ENCODE measurements around the gene THSD7B.

The THSD7B gene

GRCh38 chr2:137420744-137421143 lies 655.4 kb downstream of the THSD7B start:
- Mint-ChIP-seq H3K9me3 (peaks cover 6% of the 10 kb centered on the region), H3K27me3 (ENCODE audit: low read depth) (no peaks in the 10 kb centered on the region), H3K36me3 (ENCODE audit: low read depth) (no peaks in the 10 kb centered on the region), H3K4me1 (no peaks in the 10 kb centered on the region), H3K27ac (no peak overlapping the region), H3K4me3 (no peak overlapping the region)
- TF ChIP-seq CTCF (IDR thresholded peaks at IDR 0.05; ENCODE audit: unreplicated experiment in 3 of 3) = no peak

GRCh38 chr2:137435162-137435561 lies 669.8 kb downstream of the THSD7B start:
- TF ChIP-seq CTCF (IDR thresholded peaks at IDR 0.05; ENCODE audit: unreplicated experiment in 3 of 3) = no peak
- Mint-ChIP-seq H3K27ac (no peak overlapping the region), H3K4me1 (no peaks in the 10 kb centered on the region), H3K4me3 (no peak overlapping the region), H3K27me3 (ENCODE audit: low read depth) (no peaks in the 10 kb centered on the region), H3K9me3 (no peaks in the 10 kb centered on the region), H3K36me3 (ENCODE audit: low read depth) (no peaks in the 10 kb centered on the region)

- Mint-ChIP-seq H3K4me1 (no peaks in the 10 kb centered on the region), H3K27me3 (ENCODE audit: low read depth) (no peaks in the 10 kb centered on the region), H3K36me3 (ENCODE audit: low read depth) (no peaks in the 10 kb centered on the region), H3K27ac (no peak overlapping the region), H3K9me3 (no peaks in the 10 kb centered on the region), H3K4me3 (no peak overlapping the region)
- TF ChIP-seq CTCF (IDR thresholded peaks at IDR 0.05; ENCODE audit: unreplicated experiment in 3 of 3) = no peak
Observed at GRCh38 chr2:137437386-137437785, 672.0 kb downstream of the THSD7B start.

- H3K27ac Mint-ChIP-seq = no peak overlapping the region
- no peak for TF ChIP-seq CTCF (IDR thresholded peaks at IDR 0.05; ENCODE audit: unreplicated experiment in 3 of 3)
- no peaks in the 10 kb centered on the region for H3K4me1 Mint-ChIP-seq
- no peaks in the 10 kb centered on the region for H3K36me3 Mint-ChIP-seq (ENCODE audit: low read depth)
- no peak overlapping the region for H3K4me3 Mint-ChIP-seq
- H3K27me3 Mint-ChIP-seq (ENCODE audit: low read depth) = no peaks in the 10 kb centered on the region
- H3K9me3 Mint-ChIP-seq = no peaks in the 10 kb centered on the region
Observed at GRCh38 chr2:137444970-137445369, 679.6 kb downstream of the THSD7B start.

GRCh38 chr2:137449454-137449853 lies 684.1 kb downstream of the THSD7B start:
- H3K27ac Mint-ChIP-seq = no peak overlapping the region
- no peaks in the 10 kb centered on the region for H3K4me1 Mint-ChIP-seq
- no peak for TF ChIP-seq CTCF (IDR thresholded peaks at IDR 0.05; ENCODE audit: unreplicated experiment in 3 of 3)
- no peaks in the 10 kb centered on the region for H3K9me3 Mint-ChIP-seq
- H3K36me3 Mint-ChIP-seq (ENCODE audit: low read depth) = no peaks in the 10 kb centered on the region
- no peaks in the 10 kb centered on the region for H3K27me3 Mint-ChIP-seq (ENCODE audit: low read depth)
- H3K4me3 Mint-ChIP-seq = no peak overlapping the region

GRCh38 chr2:137454886-137455285 lies 689.5 kb downstream of the THSD7B start:
- Mint-ChIP-seq H3K4me3 (no peak overlapping the region), H3K4me1 (no peaks in the 10 kb centered on the region), H3K27ac (no peak overlapping the region), H3K27me3 (ENCODE audit: low read depth) (no peaks in the 10 kb centered on the region), H3K36me3 (ENCODE audit: low read depth) (no peaks in the 10 kb centered on the region), H3K9me3 (peaks cover 3% of the 10 kb centered on the region)
- no peak for TF ChIP-seq CTCF (IDR thresholded peaks at IDR 0.05; ENCODE audit: unreplicated experiment in 3 of 3)

Measured in nephron (organoid).